ENCODE data around the gene CABLES2. TPM values are rescaled to one million over a fixed set of nuclear protein-coding genes. Genes with fewer than 3 reads are reported as not detected.
A peak's percentile ranks its signal among the peaks of the same experiment; 100 is the strongest.

CABLES2 gene
- total and polyA plus RNA-seq, 10 of the 15 experiments (the other 5 are each of a cell fraction or from before 2014, with no cell fraction given): 2.2 to 14.9 (median 5.3) TPM

- ChIA-PET RAD21 (ENCODE audit: unreplicated experiment) (no interaction called here), SMC1A (ENCODE audit: uncharacterized antibody, unreplicated experiment) (interaction anchor here (0.8 kb wide), 1 partner anchor 216 kb away, joined by 3 read pairs; no protein-coding TSS in a partner anchor), POLR2A (no interaction called here), CTCF (interaction anchor here (0.9 kb wide), 1 partner anchor 39 kb away, joined by 3 read pairs; no protein-coding TSS in a partner anchor)
- Histone ChIP-seq H3K27me3 (replicated peaks in 1 of 2; ENCODE audit: control insufficient read depth in 2 of 2, insufficient read depth in 2 of 2, low read length in 1 of 2) (no peaks in the 10 kb centered on the region), H3K9me3 (replicated peaks; ENCODE audit: control insufficient read depth, insufficient read depth, low read length) (peaks cover 3% of the 10 kb centered on the region), H3K27ac (ENCODE audit: control insufficient read depth, insufficient read depth) (no peak overlapping the region), H2AFZ (ENCODE audit: control insufficient read depth, low read depth, low read length) (no peak overlapping the region), H3K4me3 (no peak overlapping the region), H3K79me2 (ENCODE audit: control insufficient read depth, insufficient read depth, low read length) (no peaks in the 10 kb centered on the region), H3K4me2 (ENCODE audit: control insufficient read depth, insufficient read depth) (no peak overlapping the region), H3K4me1 (ENCODE audit: control insufficient read depth, insufficient read depth, low read length) (peaks cover 20% of the 10 kb centered on the region), H4K20me1 (ENCODE audit: control insufficient read depth, insufficient read depth) (no peaks in the 10 kb centered on the region), H3K36me3 (ENCODE audit: control insufficient read depth in 2 of 2, insufficient read depth in 2 of 2, low read length in 1 of 2) (no peaks in the 10 kb centered on the region), H3K9ac (ENCODE audit: control insufficient read depth, insufficient read depth, low read length) (no peak overlapping the region)
- DNase-seq (ENCODE audit: low read depth, low spot score) (no peak), FAIRE-seq (no peak), ATAC-seq (no peak)
- BruUV-seq (replicated peaks): no TSS peak
- intact Hi-C loops (cut with micrococcal nuclease; ENCODE audit: unreplicated experiment): loop anchor here (5.0 kb wide), 1 partner anchor 39 kb away; no protein-coding TSS in a partner anchor
- TF ChIP-seq ZBTB40 (IDR thresholded peaks at IDR 0.05; ENCODE audit: borderline replicate concordance): peak; percentile 55; the same call in 1 of the 2 replicates
- no peak for TF ChIP-seq NRF1 (conservative IDR thresholded peaks at IDR 0.05; ENCODE audit: low read depth, low read length)
- in situ Hi-C loops (cut with MboI): no loop called here
- 89% methylated on average over 10 of the region's 10 CpGs for WGBS (ENCODE audit: insufficient coverage, insufficient replicate concordance, low lambda C conversion rate, missing lambda C conversion rate)
Measured at GRCh38 chr20:62342910-62343309, 64.2 kb downstream of the CABLES2 start.
